ENCODE data around the gene RBM47.
"Not testable (repeated sequence)": the region's sequence is repeated elsewhere in the genome, so short reads cannot be mapped to it uniquely, and the experiment has no call there.

GRCh38 chr4:40551568-40552136, 78.0 kb downstream of the RBM47 start:
- not testable (repeated sequence) for TF ChIP-seq EZH2 (IDR thresholded peaks at IDR 0.05; ENCODE audit: borderline replicate concordance, insufficient read depth, low read depth, low read length, poor library complexity, severe bottlenecking)
- TF ChIP-seq, protein P1, sequence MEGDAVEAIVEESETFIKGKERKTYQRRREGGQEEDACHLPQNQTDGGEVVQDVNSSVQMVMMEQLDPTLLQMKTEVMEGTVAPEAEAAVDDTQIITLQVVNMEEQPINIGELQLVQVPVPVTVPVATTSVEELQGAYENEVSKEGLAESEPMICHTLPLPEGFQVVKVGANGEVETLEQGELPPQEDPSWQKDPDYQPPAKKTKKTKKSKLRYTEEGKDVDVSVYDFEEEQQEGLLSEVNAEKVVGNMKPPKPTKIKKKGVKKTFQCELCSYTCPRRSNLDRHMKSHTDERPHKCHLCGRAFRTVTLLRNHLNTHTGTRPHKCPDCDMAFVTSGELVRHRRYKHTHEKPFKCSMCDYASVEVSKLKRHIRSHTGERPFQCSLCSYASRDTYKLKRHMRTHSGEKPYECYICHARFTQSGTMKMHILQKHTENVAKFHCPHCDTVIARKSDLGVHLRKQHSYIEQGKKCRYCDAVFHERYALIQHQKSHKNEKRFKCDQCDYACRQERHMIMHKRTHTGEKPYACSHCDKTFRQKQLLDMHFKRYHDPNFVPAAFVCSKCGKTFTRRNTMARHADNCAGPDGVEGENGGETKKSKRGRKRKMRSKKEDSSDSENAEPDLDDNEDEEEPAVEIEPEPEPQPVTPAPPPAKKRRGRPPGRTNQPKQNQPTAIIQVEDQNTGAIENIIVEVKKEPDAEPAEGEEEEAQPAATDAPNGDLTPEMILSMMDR (IDR thresholded peaks at IDR 0.05): not testable (repeated sequence)

Measured in B cell (primary cell).